ENCODE data around the gene AGBL1. TPM values are rescaled to one million over a fixed set of nuclear protein-coding genes. Genes with fewer than 3 reads are reported as not detected.

Gene AGBL1
- total and polyA plus RNA-seq, 11 donors = under 0.01 to 0.08 (median 0.02) TPM; not detected in 8

DNA sequence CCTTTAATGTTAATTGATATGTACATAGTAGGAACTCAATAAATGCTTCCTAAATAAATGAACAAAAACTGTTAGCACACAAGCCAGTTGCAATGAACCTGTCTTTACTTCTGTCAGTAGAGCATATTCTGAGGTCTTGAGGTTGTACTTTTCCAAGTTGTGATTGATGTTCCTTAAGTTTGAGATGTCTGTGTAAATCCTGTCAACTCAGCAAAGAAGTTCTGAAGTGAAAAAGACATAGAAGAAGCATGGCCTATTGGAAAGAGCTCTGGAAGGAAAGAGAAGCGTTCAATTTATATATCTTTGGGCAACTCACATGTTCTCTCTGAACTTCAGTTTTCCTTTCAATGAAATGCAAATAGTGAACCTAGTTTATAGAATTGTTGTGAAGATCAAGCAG is 269.9 kb downstream of the AGBL1 start:
- Histone ChIP-seq H3K4me3 (no peak overlapping the region), H3K27me3 (peaks cover 0 to 7% (median 0%) of the 10 kb centered on the region in 9 donors), H3K36me3 (no peaks in the 10 kb centered on the region), H3K27ac (no peak overlapping the region), H3K4me1 (no peaks in the 10 kb centered on the region), H3K9me3 (no peaks in the 10 kb centered on the region)
- intact Hi-C loops (cut with DNase I) = no loop called here
- DNase-seq = no peak
- ATAC-seq = no peak
- 76 to 88% (median 84%) methylated on average over 1 of the region's 1 CpG for WGBS, 4 donors
- TF ChIP-seq POLR2A (IDR thresholded peaks at IDR 0.05) = no peak
- TF ChIP-seq, protein P1, sequence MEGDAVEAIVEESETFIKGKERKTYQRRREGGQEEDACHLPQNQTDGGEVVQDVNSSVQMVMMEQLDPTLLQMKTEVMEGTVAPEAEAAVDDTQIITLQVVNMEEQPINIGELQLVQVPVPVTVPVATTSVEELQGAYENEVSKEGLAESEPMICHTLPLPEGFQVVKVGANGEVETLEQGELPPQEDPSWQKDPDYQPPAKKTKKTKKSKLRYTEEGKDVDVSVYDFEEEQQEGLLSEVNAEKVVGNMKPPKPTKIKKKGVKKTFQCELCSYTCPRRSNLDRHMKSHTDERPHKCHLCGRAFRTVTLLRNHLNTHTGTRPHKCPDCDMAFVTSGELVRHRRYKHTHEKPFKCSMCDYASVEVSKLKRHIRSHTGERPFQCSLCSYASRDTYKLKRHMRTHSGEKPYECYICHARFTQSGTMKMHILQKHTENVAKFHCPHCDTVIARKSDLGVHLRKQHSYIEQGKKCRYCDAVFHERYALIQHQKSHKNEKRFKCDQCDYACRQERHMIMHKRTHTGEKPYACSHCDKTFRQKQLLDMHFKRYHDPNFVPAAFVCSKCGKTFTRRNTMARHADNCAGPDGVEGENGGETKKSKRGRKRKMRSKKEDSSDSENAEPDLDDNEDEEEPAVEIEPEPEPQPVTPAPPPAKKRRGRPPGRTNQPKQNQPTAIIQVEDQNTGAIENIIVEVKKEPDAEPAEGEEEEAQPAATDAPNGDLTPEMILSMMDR (IDR thresholded peaks at IDR 0.05) = no peak

DNA sequence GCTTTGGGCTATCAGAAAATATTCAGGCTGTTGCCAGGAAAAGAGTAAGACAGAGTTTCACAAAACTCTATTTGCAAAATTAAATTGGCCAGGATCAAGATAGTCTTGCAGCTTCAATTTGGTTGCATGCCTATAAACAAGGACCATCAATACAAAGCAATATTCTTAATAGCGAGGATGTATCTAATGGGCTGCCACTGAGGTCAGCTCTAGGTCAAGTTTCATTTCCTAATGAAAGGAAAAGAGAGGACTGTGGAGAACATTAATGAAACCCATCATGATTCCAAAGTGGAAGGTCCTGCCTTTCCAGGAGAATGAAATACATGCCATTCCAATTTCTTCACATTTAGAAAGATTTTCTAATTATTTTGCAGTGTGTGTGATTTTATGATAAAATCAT is 273.5 kb downstream of the AGBL1 start:
- intact Hi-C loops (cut with DNase I) = no loop called here

GRCh38 chr15:86355361-86355760 is 275.7 kb downstream of the AGBL1 start:
- H3K4me3 ChIP-seq = no peak overlapping the region
- peaks cover 0 to 5% (median 0%) of the 10 kb centered on the region in 12 donors for H3K9me3 ChIP-seq
- no peak overlapping the region for H3K27ac ChIP-seq
- intact Hi-C loops (cut with DNase I) = no loop called here
- DNase-seq = no peak
- no peak for ATAC-seq
- peaks cover 0 to 4% (median 0%) of the 10 kb centered on the region in 9 donors for H3K27me3 ChIP-seq
- TF ChIP-seq, protein P1 (IDR thresholded peaks at IDR 0.05) = no peak
- no peak for TF ChIP-seq POLR2A (IDR thresholded peaks at IDR 0.05)
- no peaks in the 10 kb centered on the region for H3K36me3 ChIP-seq
- no peaks in the 10 kb centered on the region for H3K4me1 ChIP-seq

More for the DNA sequence above, 273.5 kb downstream of the AGBL1 start:
- no peaks in the 10 kb centered on the region for H3K9me3 ChIP-seq
- peaks cover 0 to 4% (median 0%) of the 10 kb centered on the region in 9 donors for H3K27me3 ChIP-seq
- no peak overlapping the region for H3K4me3 ChIP-seq
- 53 to 71% (median 65%) methylated on average over 1 of the region's 1 CpG for WGBS, 4 donors
- ATAC-seq (no peak), DNase-seq (no peak)
- no peak overlapping the region for H3K27ac ChIP-seq
- TF ChIP-seq, protein P1 (IDR thresholded peaks at IDR 0.05) = no peak
- TF ChIP-seq POLR2A (IDR thresholded peaks at IDR 0.05) = no peak
- no peaks in the 10 kb centered on the region for H3K36me3 ChIP-seq
- H3K4me1 ChIP-seq = no peaks in the 10 kb centered on the region

GRCh38 chr15:86355801-86356200 is 276.1 kb downstream of the AGBL1 start:
- ATAC-seq (no peak), DNase-seq (no peak)
- no peak for TF ChIP-seq POLR2A (IDR thresholded peaks at IDR 0.05)
- TF ChIP-seq, protein P1 (IDR thresholded peaks at IDR 0.05) = no peak
- Histone ChIP-seq H3K9me3 (peaks cover 0 to 8% (median 0%) of the 10 kb centered on the region in 12 donors), H3K27me3 (peaks cover 0 to 4% (median 0%) of the 10 kb centered on the region in 9 donors), H3K27ac (no peak overlapping the region), H3K4me1 (no peaks in the 10 kb centered on the region), H3K4me3 (no peak overlapping the region), H3K36me3 (no peaks in the 10 kb centered on the region)
- intact Hi-C loops (cut with DNase I) = no loop called here
- WGBS, 4 donors = 27 to 44% (median 32%) methylated on average over 1 of the region's 1 CpG

Data from heart left ventricle (tissue), 16 donors.